ENCODE measurements around the gene TGFBR1.

TGFBR1 gene

GRCh38 chr9:99171225-99172123 lies 66.6 kb downstream of the TGFBR1 start:
- DNase-seq (ENCODE audit: low spot score) = no peak

GRCh38 chr9:99172124-99173091 lies 67.5 kb downstream of the TGFBR1 start:
- no peak for DNase-seq (ENCODE audit: low spot score)

GRCh38 chr9:99173570-99174504 lies 68.9 kb downstream of the TGFBR1 start:
- peak; percentile 76 for DNase-seq (ENCODE audit: low spot score)

- DNase-seq (ENCODE audit: low spot score) = no peak
These were observed 71.7 kb downstream of the TGFBR1 start for GRCh38 chr9:99176527-99177013.

GRCh38 chr9:99177576-99178366 lies 72.9 kb downstream of the TGFBR1 start:
- DNase-seq (ENCODE audit: low spot score) = no peak

GRCh38 chr9:99178912-99179872 lies 74.3 kb downstream of the TGFBR1 start:
- DNase-seq (ENCODE audit: low spot score) = no peak

- no peak for DNase-seq (ENCODE audit: low spot score)
These were observed 75.3 kb downstream of the TGFBR1 start for GRCh38 chr9:99180199-99180598.

- no peak for DNase-seq (ENCODE audit: low spot score)
These were observed 75.7 kb downstream of the TGFBR1 start for GRCh38 chr9:99180662-99181061.

- no peak for DNase-seq (ENCODE audit: low spot score)
These were observed 76.3 kb downstream of the TGFBR1 start for GRCh38 chr9:99181206-99181605.

GRCh38 chr9:99181621-99182020 lies 76.7 kb downstream of the TGFBR1 start:
- DNase-seq (ENCODE audit: low spot score) = no peak

- no peak for DNase-seq (ENCODE audit: low spot score)
These were observed 77.4 kb downstream of the TGFBR1 start for GRCh38 chr9:99182356-99182755.

- no peak for DNase-seq (ENCODE audit: low spot score)
These were observed 78.7 kb downstream of the TGFBR1 start for GRCh38 chr9:99183616-99184015.

GRCh38 chr9:99184110-99184474 lies 79.2 kb downstream of the TGFBR1 start:
- DNase-seq (ENCODE audit: low spot score) = no peak

- peak; percentile 93 for DNase-seq (ENCODE audit: low spot score)
These were observed 79.8 kb downstream of the TGFBR1 start for GRCh38 chr9:99184475-99185347.

- no peak for DNase-seq (ENCODE audit: low spot score)
These were observed 80.4 kb downstream of the TGFBR1 start for GRCh38 chr9:99185348-99185632.

GRCh38 chr9:99185934-99186333 lies 81.0 kb downstream of the TGFBR1 start:
- DNase-seq (ENCODE audit: low spot score) = no peak

- no peak for DNase-seq (ENCODE audit: low spot score)
These were observed 82.4 kb downstream of the TGFBR1 start for GRCh38 chr9:99187311-99187710.

GRCh38 chr9:99189186-99189585 lies 84.3 kb downstream of the TGFBR1 start:
- no peak for DNase-seq (ENCODE audit: low spot score)
